ENCODE data around the gene AIG1. TPM values are rescaled to one million over a fixed set of nuclear protein-coding genes. Genes with fewer than 3 reads are reported as not detected.

Gene AIG1
- total RNA-seq, 1 experiment from 2014 or later: 51.1 TPM

- ATAC-seq (no peak), DNase-seq (ENCODE audit: low read depth, low spot score) (no peak)
- intact Hi-C loops (cut with micrococcal nuclease): no loop called here
- no peak overlapping the region for H3K27ac ChIP-seq (ENCODE audit: low read depth, low read length)
- no peaks in the 10 kb centered on the region for H3K9me3 ChIP-seq (ENCODE audit: control insufficient read depth in 1 of 2, insufficient read depth in 1 of 2, low read depth in 1 of 2, low read length in 2 of 2)
- POLR2A ChIA-PET: no interaction called here
- H3K9ac ChIP-seq (ENCODE audit: low read length): no peak overlapping the region
- RAD21 ChIA-PET (ENCODE audit: low non-redundant PET in 1 of 2, low total read pairs in 2 of 2, uncharacterized antibody in 2 of 2, unreplicated experiment in 2 of 2): no interaction called here
- peaks cover 0 to 12% of the 10 kb centered on the region in 2 experiments; a peak in 2 of 4 replicates for H3K4me1 ChIP-seq (ENCODE audit: control insufficient read depth in 1 of 2, insufficient read depth in 2 of 2, low read length in 2 of 2)
- H3K4me3 ChIP-seq (replicated peaks in 1 of 2; ENCODE audit: low read depth in 1 of 2, low read length in 2 of 2): no peak overlapping the region
- H4K20me1 ChIP-seq (ENCODE audit: insufficient read depth): no peaks in the 10 kb centered on the region
- no peaks in the 10 kb centered on the region for H3K27me3 ChIP-seq (ENCODE audit: insufficient read depth, low read length)
- no peaks in the 10 kb centered on the region for H3K79me2 ChIP-seq (ENCODE audit: insufficient read depth, low read length)
- CTCF ChIA-PET: no interaction called here
- no peak overlapping the region for H3K4me2 ChIP-seq (ENCODE audit: low read length)
- TF ChIP-seq CBX3 (IDR thresholded peaks at IDR 0.05; ENCODE audit: low read depth) (no peak), CEBPB (IDR thresholded peaks at IDR 0.05; ENCODE audit: low read depth) (no peak), REST (IDR thresholded peaks at IDR 0.05; ENCODE audit: low read depth) (no peak), CTCF (IDR thresholded peaks at IDR 0.05 in 2 of 3, conservative IDR thresholded peaks at IDR 0.05 in 1 of 3; ENCODE audit: borderline replicate concordance in 1 of 3, insufficient read depth in 1 of 3, low read depth in 2 of 3, low read length in 2 of 3) (no peak), ZBTB33 (IDR thresholded peaks at IDR 0.05; ENCODE audit: extremely low read depth, insufficient replicate concordance, low read length) (no peak), ZNF274 (IDR thresholded peaks at IDR 0.05; ENCODE audit: low read depth, low read length) (no peak), JUND (IDR thresholded peaks at IDR 0.05) (no peak), SRF (IDR thresholded peaks at IDR 0.05; ENCODE audit: low read depth) (no peak), RAD21 (IDR thresholded peaks at IDR 0.05; ENCODE audit: low read depth) (no peak), SIN3A (IDR thresholded peaks at IDR 0.05; ENCODE audit: low read depth) (no peak), EZH2 (IDR thresholded peaks at IDR 0.05) (no peak), EGR1 (IDR thresholded peaks at IDR 0.05; ENCODE audit: low read depth) (no peak), SP1 (IDR thresholded peaks at IDR 0.05; ENCODE audit: low read depth) (no peak), ELF1 (IDR thresholded peaks at IDR 0.05; ENCODE audit: borderline replicate concordance, low read depth) (no peak), ATF3 (IDR thresholded peaks at IDR 0.05) (no peak)
- H3K36me3 ChIP-seq (ENCODE audit: control insufficient read depth in 1 of 2, insufficient read depth in 2 of 2, low read length in 2 of 2): no peaks in the 10 kb centered on the region
- no peaks in the 10 kb centered on the region for H3K9me2 ChIP-seq (ENCODE audit: insufficient read depth)
- H2AFZ ChIP-seq (ENCODE audit: low read depth, low read length, poor library complexity, severe bottlenecking): no peak overlapping the region
- no TSS peak for BruUV-seq (replicated peaks)
These were observed 98.3 kb downstream of the AIG1 start for GRCh38 chr6:143159001-143159400.
